ENCODE measurements around the gene TNFSF4. TPM values are rescaled to one million over a fixed set of nuclear protein-coding genes. Genes with fewer than 3 reads are reported as not detected.

TNFSF4 gene
- total and polyA plus RNA-seq, 2 of the 13 experiments (the other 11 are each of a cell fraction or from before 2014, with no cell fraction given) = 2.4 to 7.9 TPM

- no peak for TF ChIP-seq MTERF4 (CRISPR knock-in tag; IDR thresholded peaks at IDR 0.05)
- no peak for TF ChIP-seq NKX3-1 (CRISPR knock-in tag; IDR thresholded peaks at IDR 0.05)
- no peak for TF ChIP-seq MTF2 (CRISPR knock-in tag; IDR thresholded peaks at IDR 0.05; ENCODE audit: borderline replicate concordance)
- TF ChIP-seq TCF7L2 (IDR thresholded peaks at IDR 0.05; ENCODE audit: low read depth, low read length) = no peak
- 0 out of 2 replicates have a peak, but pooled peaks have one; percentile 66 for TF ChIP-seq ZNF414 (CRISPR knock-in tag; IDR thresholded peaks at IDR 0.05)
- TF ChIP-seq TOE1 (CRISPR knock-in tag; IDR thresholded peaks at IDR 0.05) = no peak
- TF ChIP-seq ZBTB34 (CRISPR knock-in tag; IDR thresholded peaks at IDR 0.05) = peak; percentile 73; the same call in 1 of the 2 replicates
- no peak for TF ChIP-seq DBP (CRISPR knock-in tag; IDR thresholded peaks at IDR 0.05; ENCODE audit: not compliant biosample characterization)
- TF ChIP-seq ZNF788 (CRISPR knock-in tag; IDR thresholded peaks at IDR 0.05; ENCODE audit: borderline replicate concordance) = peak; percentile 45; the same call in 1 of the 2 replicates
- TF ChIP-seq GTF3A (CRISPR knock-in tag; conservative IDR thresholded peaks at IDR 0.05) = no peak
- no peak for TF ChIP-seq ZKSCAN1 (IDR thresholded peaks at IDR 0.05; ENCODE audit: low read length)
- TF ChIP-seq ZNF329 (CRISPR knock-in tag; IDR thresholded peaks at IDR 0.05; ENCODE audit: low read depth) = 0 out of 2 replicates have a peak, but pooled peaks have one; percentile 28
- TF ChIP-seq ERF (CRISPR knock-in tag; IDR thresholded peaks at IDR 0.05) = 0 out of 2 replicates have a peak, but pooled peaks have one; percentile 29
- peak; percentile 72; the same call in 1 of the 2 replicates for TF ChIP-seq TFE3 (CRISPR knock-in tag; IDR thresholded peaks at IDR 0.05)
- 0 out of 2 replicates have a peak, but pooled peaks have one; percentile 21 for TF ChIP-seq MXD4 (CRISPR knock-in tag; IDR thresholded peaks at IDR 0.05)
- no peak for TF ChIP-seq ZNF883 (CRISPR knock-in tag; IDR thresholded peaks at IDR 0.05; ENCODE audit: not compliant biosample characterization)
- peak; percentile 64 for TF ChIP-seq ZKSCAN8 (CRISPR knock-in tag; IDR thresholded peaks at IDR 0.05; ENCODE audit: borderline replicate concordance)
- peak; percentile 59; the same call in 1 of the 2 replicates for TF ChIP-seq ZNF615 (CRISPR knock-in tag; IDR thresholded peaks at IDR 0.05; ENCODE audit: borderline replicate concordance)
- TF ChIP-seq PITX1 (CRISPR knock-in tag; IDR thresholded peaks at IDR 0.05) = 0 out of 2 replicates have a peak, but pooled peaks have one; percentile 42
- TF ChIP-seq HMG20A (CRISPR knock-in tag; IDR thresholded peaks at IDR 0.05; ENCODE audit: borderline replicate concordance) = peak; percentile 93
- TF ChIP-seq AGO1 (IDR thresholded peaks at IDR 0.05; ENCODE audit: low read depth, low read length, poor library complexity, severe bottlenecking) = no peak
- TF ChIP-seq PHF21A (CRISPR knock-in tag; IDR thresholded peaks at IDR 0.05) = peak; percentile 68; the same call in 1 of the 2 replicates
These were observed 1.7 kb downstream of the TNFSF4 start (continued) for GRCh38 chr1:173205146-173206051.

Measured in HepG2 (cell line).